Measurements from ENCODE around the gene CEP78.

DNA sequence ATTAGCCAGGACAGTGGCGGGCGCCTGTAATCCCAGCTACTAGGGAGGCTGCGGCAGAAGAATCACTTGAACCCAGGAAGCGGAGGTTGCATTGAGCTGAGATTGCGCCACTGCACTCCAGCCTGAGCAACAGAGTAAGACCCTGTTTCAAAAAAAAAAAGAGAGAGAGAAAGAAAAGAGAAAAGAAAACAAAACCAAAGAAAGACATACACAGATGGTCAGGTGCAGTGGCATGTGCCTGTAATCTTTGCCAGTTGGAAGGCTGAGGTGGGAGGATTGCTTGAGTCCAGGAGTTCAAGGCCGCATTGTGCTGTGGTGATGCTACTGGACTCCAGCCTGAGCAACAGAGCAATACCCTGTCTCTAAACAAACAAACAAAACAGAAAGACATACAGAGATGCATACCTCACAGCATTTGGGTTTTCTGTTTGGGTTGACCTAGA is 51.1 kb downstream of the CEP78 start:
- TF ChIP-seq POLR2AphosphoS5 (IDR thresholded peaks at IDR 0.05; ENCODE audit: low read depth, low read length) (no peak), POLR2A (IDR thresholded peaks at IDR 0.05; ENCODE audit: low read depth, low read length) (no peak), SPI1 (IDR thresholded peaks at IDR 0.05; ENCODE audit: low read depth, low read length) (no peak), TAF1 (IDR thresholded peaks at IDR 0.05; ENCODE audit: low read depth, low read length) (no peak), POU2F2 (IDR thresholded peaks at IDR 0.05; ENCODE audit: low read depth, low read length) (no peak)
